ENCODE results near the gene PDE1A.

Gene PDE1A

GRCh38 chr2:182426918-182427240 is at the start of gene PDE1A:
Gene PDE1A, minus strand, starts transcription at chr2:182427036.
- DNase-seq, result no peak

- no peak for DNase-seq
Measured at GRCh38 chr2:182473635-182474034, 46.8 kb upstream of the PDE1A start.

- no peak for DNase-seq
Measured at GRCh38 chr2:182463760-182464159, 36.9 kb upstream of the PDE1A start.

GRCh38 chr2:182456784-182457183 is 29.9 kb upstream of the PDE1A start:
- DNase-seq, result no peak

- no peak for DNase-seq
Measured at GRCh38 chr2:182452456-182452990, 25.7 kb upstream of the PDE1A start.

- DNase-seq, result no peak
Measured at GRCh38 chr2:182448371-182448770, 21.5 kb upstream of the PDE1A start.

- no peak for DNase-seq
Measured at GRCh38 chr2:182447863-182448262, 21.0 kb upstream of the PDE1A start.

GRCh38 chr2:182447163-182447562 is 20.3 kb upstream of the PDE1A start:
- no peak for DNase-seq

GRCh38 chr2:182446087-182446486 is 19.3 kb upstream of the PDE1A start:
- no peak for DNase-seq

GRCh38 chr2:182445391-182445965 is 18.6 kb upstream of the PDE1A start:
- DNase-seq, result no peak

GRCh38 chr2:182444806-182445205 is 18.0 kb upstream of the PDE1A start:
- no peak for DNase-seq

- DNase-seq, result no peak
Measured at GRCh38 chr2:182444170-182444569, 17.3 kb upstream of the PDE1A start.

- no peak for DNase-seq
Measured at GRCh38 chr2:182436252-182436651, 9.4 kb upstream of the PDE1A start.

GRCh38 chr2:182435754-182436153 is 8.9 kb upstream of the PDE1A start:
- no peak for DNase-seq

- DNase-seq, result no peak
Measured at GRCh38 chr2:182432051-182432450, 5.2 kb upstream of the PDE1A start.

- no peak for DNase-seq
Measured at GRCh38 chr2:182428476-182428875, 1.6 kb upstream of the PDE1A start.

GRCh38 chr2:182426082-182426917 is 536 bp downstream of the PDE1A start:
- no peak for DNase-seq

GRCh38 chr2:182422864-182423263 is 4.0 kb downstream of the PDE1A start:
- DNase-seq, result no peak

GRCh38 chr2:182420669-182421068 is 6.2 kb downstream of the PDE1A start:
- DNase-seq, result no peak

GRCh38 chr2:182416861-182417260 is 10.0 kb downstream of the PDE1A start:
- no peak for DNase-seq

- DNase-seq, result no peak
Measured at GRCh38 chr2:182416191-182416590, 10.6 kb downstream of the PDE1A start.

- no peak for DNase-seq
Measured at GRCh38 chr2:182415771-182416170, 11.1 kb downstream of the PDE1A start.

GRCh38 chr2:182412858-182413257 is 14.0 kb downstream of the PDE1A start:
- DNase-seq, result no peak

GRCh38 chr2:182410120-182410519 is 16.7 kb downstream of the PDE1A start:
- DNase-seq, result no peak

- no peak for DNase-seq
Measured at GRCh38 chr2:182406221-182406620, 20.6 kb downstream of the PDE1A start.
